Right hindlimb (tissue), 1 donor: ENCODE results near the gene ANKRD20A1.
"Not testable (repeated sequence)": the region's sequence is repeated elsewhere in the genome, so short reads cannot be mapped to it uniquely, and the experiment has no call there.

ENCODE experiments used
- DNase-seq: peaks from one replicate; pipeline ENCODE4 v3.0.0-alpha.2; 2018

The ANKRD20A1 gene

DNA sequence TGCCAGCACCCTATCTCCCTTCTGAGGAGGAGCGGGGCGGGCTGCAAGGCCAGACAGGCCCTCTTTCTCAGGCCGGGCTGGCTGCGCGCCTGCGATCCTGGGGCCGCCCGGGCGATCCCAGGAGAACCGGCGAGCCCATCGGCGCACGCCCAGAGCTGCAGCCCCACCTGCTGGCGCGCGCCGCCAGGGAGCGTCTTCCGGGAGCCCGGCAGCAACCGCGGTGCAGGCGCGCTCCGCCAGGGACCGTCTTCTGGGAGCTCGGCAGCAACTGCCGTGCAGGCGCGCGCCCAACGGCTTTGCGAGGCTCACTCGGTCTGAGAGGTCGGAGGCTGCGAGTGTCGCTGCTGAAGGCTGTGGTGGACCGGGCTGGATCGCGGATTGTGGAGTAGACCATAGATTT is at the start of gene ANKRD20A1:
ANKRD20A1 (plus strand) TSS at position 61 of the 400 bp plus-strand sequence. CDS start 496 bp downstream, outside the sequence.
- peak; percentile 12 for DNase-seq

- DNase-seq = not testable (repeated sequence)
Observed at GRCh38 chr9:67832088-67832487, 26.6 kb upstream of the ANKRD20A1 start.
